BJ (cell line): Measurements from ENCODE around the gene PFKM. TPM values are rescaled to one million over a fixed set of nuclear protein-coding genes. Genes with fewer than 3 reads are reported as not detected.

Experiments
- CTCF ChIA-PET: fragments of 350-600 bp; formaldehyde crosslinking; extraction: SDS; loops from one replicate; lab custom pipeline; 2021; ENCODE audit warnings: antibody characterized with exemption, inconsistent platforms; lab: Yijun Ruan, JAX
- POLR2A ChIA-PET: fragments of 300-600 bp; sonication (Branson Sonifier 250); formaldehyde crosslinking; extraction: SDS; loops from one replicate; lab custom pipeline; 2021; ENCODE audit warnings: antibody characterized with exemption; lab: Charles Lee
- DNase-seq: peaks from one replicate; pipeline ENCODE4 v3.0.0-alpha.2; 2011; ENCODE audit warnings: low read depth
- H3K27me3 ChIP-seq: 2 replicates; pipeline ENCODE4 v1.6.0; 2011; ENCODE audit warnings: low read length; ENCODE audit not compliant: control insufficient read depth, insufficient read depth
- H3K36me3 ChIP-seq: 2 replicates; pipeline ENCODE4 v1.5.1; 2011; ENCODE audit warnings: low read length; ENCODE audit not compliant: control insufficient read depth, insufficient read depth
- H3K4me3 ChIP-seq: 2 replicates; pipeline ENCODE4 v1.5.1; 2011; ENCODE audit warnings: low read depth, mild to moderate bottlenecking, control low read depth, low read length
- CTCF ChIP-seq: IDR thresholded peaks from 2 replicates; pipeline ENCODE4 v1.5.1; 2011; ENCODE audit warnings: low read depth, mild to moderate bottlenecking, control low read depth, inconsistent platforms, low read length, moderate library complexity; ENCODE audit not compliant: insufficient read depth
- polyA plus RNA-seq: library from polyadenylated mRNA; depleted of rRNA; stranded (reverse); fragments of >200 nt; gene quantifications from 2 replicates; pipeline ENCODE4 v1.2.3, GENCODE V29; 2011

The PFKM gene
- polyA plus RNA-seq, 1 experiment, result 45.9 TPM

GRCh38 chr12:48132826-48133225 is 13.7 kb downstream of the PFKM start:
- H3K36me3 ChIP-seq, result peaks cover 21% of the 10 kb centered on the region
- H3K27me3 ChIP-seq, result no peaks in the 10 kb centered on the region
- H3K4me3 ChIP-seq, result no peak overlapping the region
- ChIA-PET CTCF (interaction anchor here (1.6 kb wide), 1 partner anchor 16 kb away, joined by 3 read pairs; no protein-coding TSS in a partner anchor), POLR2A (no interaction called here)
- no peak for TF ChIP-seq CTCF
- DNase-seq, result no peak

GRCh38 chr12:48135027-48135426 is 15.9 kb downstream of the PFKM start:
- no peak for DNase-seq
- ChIA-PET POLR2A (no interaction called here), CTCF (no interaction called here)
- no peak for TF ChIP-seq CTCF
- Histone ChIP-seq H3K27me3 (no peaks in the 10 kb centered on the region), H3K36me3 (peaks cover 29% of the 10 kb centered on the region), H3K4me3 (no peak overlapping the region)

- Histone ChIP-seq H3K36me3 (peaks cover 29% of the 10 kb centered on the region), H3K27me3 (no peaks in the 10 kb centered on the region), H3K4me3 (no peak overlapping the region)
- CTCF ChIA-PET, result interaction anchor here (1.0 kb wide), 1 partner anchor 132 kb away, joined by 3 read pairs; no protein-coding TSS in a partner anchor
- POLR2A ChIA-PET, result no interaction called here
- TF ChIP-seq CTCF, result no peak
- no peak for DNase-seq
Measured at GRCh38 chr12:48142818-48143674, 23.9 kb downstream of the PFKM start.

- DNase-seq, result no peak
- ChIA-PET POLR2A (no interaction called here), CTCF (interaction anchor here (1.0 kb wide), 1 partner anchor 133 kb away, joined by 3 read pairs; no protein-coding TSS in a partner anchor)
- H3K36me3 ChIP-seq, result peaks cover 28% of the 10 kb centered on the region
- H3K27me3 ChIP-seq, result no peaks in the 10 kb centered on the region
- no peak for TF ChIP-seq CTCF
- no peak overlapping the region for H3K4me3 ChIP-seq
Measured at GRCh38 chr12:48143898-48144297, 24.7 kb downstream of the PFKM start.

GRCh38 chr12:48145981-48146380 is 26.8 kb downstream of the PFKM start:
- no peak overlapping the region for H3K4me3 ChIP-seq
- POLR2A ChIA-PET, result no interaction called here
- CTCF ChIA-PET, result no interaction called here
- peaks cover 25% of the 10 kb centered on the region for H3K36me3 ChIP-seq
- TF ChIP-seq CTCF, result no peak
- H3K27me3 ChIP-seq, result no peaks in the 10 kb centered on the region
- DNase-seq, result no peak
